ACHN (cell line): ENCODE results near the gene NLE1.
"Not testable (repeated sequence)": the region's sequence is repeated elsewhere in the genome, so short reads cannot be mapped to it uniquely, and the experiment has no call there.

Experiments used
- DNase-seq: peaks from one replicate; pipeline ENCODE4 v3.0.0-alpha.2; 2015
- in situ Hi-C: cut with HindIII; loops from 2 replicates; pipeline ENCODE4 v1.10.0; 2017; ENCODE audit warnings: low sequenced_read_pairs, low pct_ligation_motif_present, low pct_unique_long_range_greater_than_20kb

The NLE1 gene

GRCh38 chr17:35166526-35166925 is 24.4 kb upstream of the NLE1 start:
- DNase-seq = no peak
- in situ Hi-C loops = no loop called here

GRCh38 chr17:35164716-35165115 is 22.6 kb upstream of the NLE1 start:
- in situ Hi-C loops = no loop called here
- DNase-seq = no peak

GRCh38 chr17:35163886-35164285 is 21.8 kb upstream of the NLE1 start:
- no peak for DNase-seq
- in situ Hi-C loops = no loop called here

GRCh38 chr17:35162755-35163154 is 20.7 kb upstream of the NLE1 start:
- no peak for DNase-seq
- in situ Hi-C loops = no loop called here

- no peak for DNase-seq
- in situ Hi-C loops = no loop called here
Measured at GRCh38 chr17:35161281-35161761, 19.2 kb upstream of the NLE1 start.

GRCh38 chr17:35160354-35161201 is 18.5 kb upstream of the NLE1 start:
- DNase-seq = no peak
- in situ Hi-C loops = no loop called here

GRCh38 chr17:35159940-35160339 is 17.8 kb upstream of the NLE1 start:
- in situ Hi-C loops = no loop called here
- DNase-seq = no peak

GRCh38 chr17:35155246-35155645 is 13.1 kb upstream of the NLE1 start:
- in situ Hi-C loops = no loop called here
- DNase-seq = no peak

GRCh38 chr17:35154196-35155165 is 12.4 kb upstream of the NLE1 start:
- in situ Hi-C loops = no loop called here
- no peak for DNase-seq

GRCh38 chr17:35152421-35153140 is 10.5 kb upstream of the NLE1 start:
- in situ Hi-C loops = no loop called here
- DNase-seq = no peak

- DNase-seq, in situ Hi-C loops: not testable (repeated sequence)
Measured at GRCh38 chr17:35151080-35151479, 9.0 kb upstream of the NLE1 start.

GRCh38 chr17:35149941-35150340 is 7.8 kb upstream of the NLE1 start:
- in situ Hi-C loops = no loop called here
- DNase-seq = no peak

GRCh38 chr17:35148144-35148543 is 6.0 kb upstream of the NLE1 start:
- in situ Hi-C loops = no loop called here
- DNase-seq = no peak

- no peak for DNase-seq
- in situ Hi-C loops = no loop called here
Measured at GRCh38 chr17:35147375-35147905, 5.3 kb upstream of the NLE1 start, which contains the start of gene UNC45B. UNC45B (plus strand) TSS chr17:35147817; CDS start chr17:35148264, 447 bp downstream.

- no peak for DNase-seq
Measured at GRCh38 chr17:35146214-35146833, 4.2 kb upstream of the NLE1 start.

GRCh38 chr17:35144840-35145239 is 2.7 kb upstream of the NLE1 start:
- in situ Hi-C loops = no loop called here
- no peak for DNase-seq

More at GRCh38 chr17:35146214-35146833, 4.2 kb upstream of the NLE1 start:
- in situ Hi-C loops = no loop called here

GRCh38 chr17:35142467-35142796 is 329 bp upstream of the NLE1 start:
- no peak for DNase-seq
- in situ Hi-C loops = no loop called here

- in situ Hi-C loops = no loop called here
- no peak for DNase-seq
Measured at GRCh38 chr17:35138218-35138617, 3.9 kb downstream of the NLE1 start.
